Activated T-cell treated with anti-CD3 and anti-CD28 coated beads for 48 hours (primary cell): Measurements from ENCODE around the gene PKP1.

ENCODE experiments used
- DNase-seq: peaks from one replicate; pipeline ENCODE4 v3.0.0-alpha.2; 2020; ENCODE audit warnings: low read depth

PKP1 gene

GRCh38 chr1:201310251-201310985 is 27.1 kb downstream of the PKP1 start:
- no peak for DNase-seq

- DNase-seq, result no peak
These were observed 27.7 kb downstream of the PKP1 start for GRCh38 chr1:201310986-201311355.

- no peak for DNase-seq
These were observed 28.2 kb downstream of the PKP1 start for GRCh38 chr1:201311356-201312011.

GRCh38 chr1:201312298-201312697 is 29.0 kb downstream of the PKP1 start:
- no peak for DNase-seq

GRCh38 chr1:201313086-201313485 is 29.8 kb downstream of the PKP1 start:
- no peak for DNase-seq

- DNase-seq, result no peak
These were observed 33.2 kb downstream of the PKP1 start for GRCh38 chr1:201316556-201316955.

GRCh38 chr1:201317551-201317950 is 34.2 kb downstream of the PKP1 start:
- no peak for DNase-seq

GRCh38 chr1:201318504-201319340 is 35.4 kb downstream of the PKP1 start:
- DNase-seq, result no peak

- no peak for DNase-seq
These were observed 36.3 kb downstream of the PKP1 start for GRCh38 chr1:201319631-201320030.

- DNase-seq, result no peak
These were observed 37.0 kb downstream of the PKP1 start for GRCh38 chr1:201320168-201320788.

- DNase-seq, result no peak
These were observed 38.6 kb downstream of the PKP1 start for GRCh38 chr1:201321826-201322390.

GRCh38 chr1:201322653-201323510 is 39.6 kb downstream of the PKP1 start:
- DNase-seq, result no peak

GRCh38 chr1:201324306-201324705 is 41.0 kb downstream of the PKP1 start:
- no peak for DNase-seq

- no peak for DNase-seq
These were observed 41.7 kb downstream of the PKP1 start for GRCh38 chr1:201324821-201325677.

GRCh38 chr1:201325678-201326060 is 42.4 kb downstream of the PKP1 start:
- DNase-seq, result no peak

- DNase-seq, result no peak
These were observed 43.4 kb downstream of the PKP1 start for GRCh38 chr1:201326710-201327109.

- no peak for DNase-seq
These were observed 44.5 kb downstream of the PKP1 start for GRCh38 chr1:201327687-201328240.

GRCh38 chr1:201328576-201328975 is 45.3 kb downstream of the PKP1 start:
- no peak for DNase-seq

GRCh38 chr1:201329286-201329685 is 46.0 kb downstream of the PKP1 start:
- no peak for DNase-seq

- no peak for DNase-seq
These were observed 46.5 kb downstream of the PKP1 start for GRCh38 chr1:201329801-201330200.
